Spleen (tissue), 3 donors: Measurements from ENCODE around the gene NFATC1.

ENCODE experiments used
- POLR2A ChIP-seq, 3 donors: fragments of 450-650 bp; IDR thresholded peaks; one replicate each; pipeline ENCODE4 v1.5.1; 2017; ENCODE audit warnings: antibody characterized with exemption in 3 of 3, mild to moderate bottlenecking in 1 of 3
- POLR2AphosphoS5 ChIP-seq, 3 donors: sonication (generic); formaldehyde crosslinking; IDR thresholded peaks; one replicate each; pipeline ENCODE4 v1.5.1; 2017; ENCODE audit warnings: antibody characterized with exemption in 3 of 3

GRCh38 chr18:79400091-79400590 lies 4.4 kb downstream of the NFATC1 start:
- peak; percentile 43 to 59 (median 48) for TF ChIP-seq POLR2AphosphoS5 (IDR thresholded peaks at IDR 0.05)
- TF ChIP-seq POLR2A (IDR thresholded peaks at IDR 0.05): no peak
